ENCODE data around the gene ALDH9A1. TPM values are rescaled to one million over a fixed set of nuclear protein-coding genes. Genes with fewer than 3 reads are reported as not detected.
"Not testable (repeated sequence)": the region's sequence is repeated elsewhere in the genome, so short reads cannot be mapped to it uniquely, and the experiment has no call there.

The ALDH9A1 gene
- total RNA-seq, 6 experiments from 2014 or later, result 63.2 to 69.9 (median 66.6) TPM

DNA sequence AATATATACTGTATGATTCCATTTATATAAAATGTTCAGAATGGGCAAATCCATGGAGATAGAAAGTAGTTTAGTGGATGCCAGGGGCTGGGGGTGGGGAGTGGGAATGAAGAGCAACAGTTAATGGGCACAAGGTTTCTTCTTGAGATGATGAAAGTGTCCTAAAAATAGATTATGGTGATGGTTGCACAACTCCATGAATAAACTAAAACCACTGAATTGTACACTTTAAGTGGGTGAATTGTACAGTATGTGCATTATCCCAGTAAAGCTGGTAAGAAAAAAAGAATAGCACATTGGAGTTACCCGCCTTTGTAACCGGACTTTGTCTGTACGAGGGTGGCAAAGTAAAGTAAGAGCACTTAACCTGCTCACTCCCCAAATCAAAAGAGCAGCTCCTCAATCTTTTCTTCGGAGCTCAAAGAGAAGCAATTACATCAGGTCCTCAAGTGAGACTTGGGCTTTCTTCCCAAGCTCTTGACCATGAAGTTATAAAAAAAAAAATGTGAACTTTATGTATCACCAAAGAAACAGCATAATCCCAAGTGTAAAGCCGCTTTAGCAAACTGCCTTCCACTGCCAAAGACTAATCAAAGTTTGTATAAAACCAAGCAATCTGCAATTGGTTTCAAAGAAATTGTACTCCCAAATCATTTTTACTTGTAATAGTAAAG lies 32.1 kb downstream of the ALDH9A1 start:
- H3K9me3 Mint-ChIP-seq, result no peaks in the 10 kb centered on the region
- TF ChIP-seq, protein P1, sequence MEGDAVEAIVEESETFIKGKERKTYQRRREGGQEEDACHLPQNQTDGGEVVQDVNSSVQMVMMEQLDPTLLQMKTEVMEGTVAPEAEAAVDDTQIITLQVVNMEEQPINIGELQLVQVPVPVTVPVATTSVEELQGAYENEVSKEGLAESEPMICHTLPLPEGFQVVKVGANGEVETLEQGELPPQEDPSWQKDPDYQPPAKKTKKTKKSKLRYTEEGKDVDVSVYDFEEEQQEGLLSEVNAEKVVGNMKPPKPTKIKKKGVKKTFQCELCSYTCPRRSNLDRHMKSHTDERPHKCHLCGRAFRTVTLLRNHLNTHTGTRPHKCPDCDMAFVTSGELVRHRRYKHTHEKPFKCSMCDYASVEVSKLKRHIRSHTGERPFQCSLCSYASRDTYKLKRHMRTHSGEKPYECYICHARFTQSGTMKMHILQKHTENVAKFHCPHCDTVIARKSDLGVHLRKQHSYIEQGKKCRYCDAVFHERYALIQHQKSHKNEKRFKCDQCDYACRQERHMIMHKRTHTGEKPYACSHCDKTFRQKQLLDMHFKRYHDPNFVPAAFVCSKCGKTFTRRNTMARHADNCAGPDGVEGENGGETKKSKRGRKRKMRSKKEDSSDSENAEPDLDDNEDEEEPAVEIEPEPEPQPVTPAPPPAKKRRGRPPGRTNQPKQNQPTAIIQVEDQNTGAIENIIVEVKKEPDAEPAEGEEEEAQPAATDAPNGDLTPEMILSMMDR (IDR thresholded peaks at IDR 0.05), result no peak
- H3K4me1 Mint-ChIP-seq (ENCODE audit: low read depth), result peaks cover 25% of the 10 kb centered on the region
- no peaks in the 10 kb centered on the region for H3K27me3 Mint-ChIP-seq (ENCODE audit: insufficient read depth)
- peak; percentile 8 for DNase-seq
- no peak overlapping the region for H3K4me3 Mint-ChIP-seq
- peak overlapping the region; percentile 24; the same call in 1 of the 2 replicates for H3K27ac Mint-ChIP-seq
- peaks cover 33% of the 10 kb centered on the region for H3K36me3 Mint-ChIP-seq (ENCODE audit: low read depth)

DNA sequence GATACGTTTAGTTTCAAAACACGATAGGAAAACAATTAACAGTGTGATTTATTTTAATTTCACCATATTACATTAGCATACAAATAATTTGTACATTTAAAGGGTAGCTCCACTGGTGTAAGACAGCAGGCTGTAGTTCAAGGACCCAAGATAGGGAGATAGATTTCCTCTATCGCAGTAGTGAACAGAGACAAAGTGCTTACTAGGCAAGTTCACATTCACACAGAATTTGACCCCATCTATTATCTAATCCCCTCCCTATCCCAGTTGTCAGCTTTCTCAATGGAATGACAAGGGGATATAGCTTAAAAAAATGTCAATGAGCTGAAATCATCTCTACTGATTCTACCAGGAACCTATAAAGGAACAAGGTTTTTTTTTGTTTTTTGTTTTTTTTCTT lies 36.2 kb downstream of the ALDH9A1 start:
- H3K36me3 Mint-ChIP-seq (ENCODE audit: low read depth), result peaks cover 18% of the 10 kb centered on the region
- TF ChIP-seq, protein P1 (IDR thresholded peaks at IDR 0.05), result no peak
- H3K27ac Mint-ChIP-seq, result no peak overlapping the region

DNA sequence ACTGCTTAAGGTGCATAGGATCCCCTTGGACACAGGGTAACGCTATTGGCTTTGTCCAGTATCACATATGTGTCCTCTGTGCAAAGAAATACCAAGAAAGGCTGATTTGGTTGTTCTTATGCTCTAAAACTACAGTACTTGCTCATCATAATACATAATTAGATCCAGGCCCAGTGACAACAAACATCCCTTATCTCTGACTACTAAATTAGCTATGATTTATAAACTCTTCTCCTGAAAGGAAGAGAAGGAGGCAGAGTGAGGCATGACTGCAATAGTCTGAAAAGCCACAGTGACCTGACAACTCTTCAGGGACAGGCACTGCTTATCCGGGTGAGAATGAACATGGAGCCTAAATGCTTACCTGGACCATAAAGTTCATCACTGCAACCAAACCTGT lies 36.7 kb downstream of the ALDH9A1 start:
- Mint-ChIP-seq H3K36me3 (ENCODE audit: low read depth) (peaks cover 16% of the 10 kb centered on the region), H3K9me3 (no peaks in the 10 kb centered on the region), H3K4me1 (ENCODE audit: low read depth) (peaks cover 20% of the 10 kb centered on the region), H3K27me3 (ENCODE audit: insufficient read depth) (peaks cover 3% of the 10 kb centered on the region; the same call in 1 of the 2 replicates), H3K27ac (peak overlapping the region; percentile 9; the same call in 1 of the 2 replicates), H3K4me3 (no peak overlapping the region)
- no peak for DNase-seq
- TF ChIP-seq, protein P1 (IDR thresholded peaks at IDR 0.05), result no peak

More for the DNA sequence above, 36.2 kb downstream of the ALDH9A1 start:
- Mint-ChIP-seq H3K9me3 (no peaks in the 10 kb centered on the region), H3K27me3 (ENCODE audit: insufficient read depth) (no peaks in the 10 kb centered on the region), H3K4me1 (ENCODE audit: low read depth) (peaks cover 25% of the 10 kb centered on the region), H3K4me3 (no peak overlapping the region)
- no peak for DNase-seq

DNA sequence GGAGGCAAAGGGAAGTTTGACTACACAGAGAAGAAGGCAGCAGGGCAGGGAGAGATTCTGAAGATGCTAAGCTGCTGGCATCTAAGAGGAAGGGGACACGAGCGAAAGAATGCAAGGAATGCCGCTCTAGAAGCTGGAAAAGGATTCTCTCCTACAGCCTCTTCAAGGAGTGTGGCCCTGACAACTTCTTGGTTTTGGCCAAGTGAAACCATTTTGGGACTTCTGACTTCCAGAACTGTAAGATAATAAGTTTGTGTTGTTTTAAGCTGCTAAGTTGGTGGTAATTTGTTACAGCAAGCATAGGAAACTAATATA lies 38.8 kb downstream of the ALDH9A1 start:
- TF ChIP-seq, protein P1 (IDR thresholded peaks at IDR 0.05), result no peak
- Mint-ChIP-seq H3K36me3 (ENCODE audit: low read depth) (peaks cover 18% of the 10 kb centered on the region), H3K9me3 (no peaks in the 10 kb centered on the region), H3K4me3 (no peak overlapping the region), H3K4me1 (ENCODE audit: low read depth) (peaks cover 10% of the 10 kb centered on the region), H3K27ac (no peak overlapping the region), H3K27me3 (ENCODE audit: insufficient read depth) (peaks cover 3% of the 10 kb centered on the region; the same call in 1 of the 2 replicates)
- DNase-seq, result no peak

DNA sequence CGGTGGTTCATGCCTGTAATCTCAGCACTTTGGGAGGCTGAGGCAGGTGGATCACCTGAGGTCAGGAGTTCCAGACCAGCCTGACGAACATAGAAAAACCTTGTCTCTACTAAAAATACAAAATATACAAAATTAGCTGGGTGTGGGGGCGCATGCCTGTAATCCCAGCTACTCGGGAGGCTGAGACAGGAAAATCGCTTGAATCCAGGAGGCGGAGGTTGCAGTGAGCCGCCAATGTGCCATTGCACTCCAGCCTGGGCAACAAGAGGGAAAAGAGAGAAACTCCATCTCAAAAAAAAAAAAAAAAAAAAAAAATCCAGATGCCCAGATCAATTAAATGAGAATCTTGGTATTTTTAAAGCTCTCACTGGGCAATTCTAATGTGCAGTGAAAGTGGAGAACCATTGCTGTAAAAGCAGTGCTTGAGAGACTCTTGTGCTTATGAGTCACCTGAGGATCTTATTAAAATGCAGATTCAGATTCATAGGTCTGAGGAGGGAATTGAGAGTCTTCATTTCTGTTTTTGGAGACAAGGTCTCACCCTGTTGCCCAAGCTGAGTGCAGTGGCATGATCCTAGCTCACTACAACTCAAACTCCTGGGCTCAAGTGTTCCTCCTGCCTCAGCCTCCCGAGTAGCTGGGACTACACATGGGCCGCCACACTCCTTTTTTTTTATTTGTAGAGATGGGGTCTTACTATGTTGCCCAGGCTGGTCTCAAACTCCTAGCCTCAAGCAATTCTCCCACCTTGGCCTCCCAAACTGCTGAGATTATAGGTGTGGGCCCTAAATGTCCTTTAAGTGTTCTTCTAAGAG lies 39.4 kb downstream of the ALDH9A1 start:
- H3K4me3 Mint-ChIP-seq; H3K27me3 Mint-ChIP-seq (ENCODE audit: insufficient read depth); H3K9me3 Mint-ChIP-seq; DNase-seq; H3K27ac Mint-ChIP-seq: not testable (repeated sequence)
- peaks cover 23% of the 10 kb centered on the region for H3K36me3 Mint-ChIP-seq (ENCODE audit: low read depth)
- H3K4me1 Mint-ChIP-seq (ENCODE audit: low read depth), result peaks cover 10% of the 10 kb centered on the region

All from HFFc6 (cell line).